Stimulated activated CD4-positive, alpha-beta T cell treated with anti-CD3 and anti-CD28 coated beads, Interleukin-1b, Interleukin-23, amount 100 ng/mL, for 1 hour (primary cell): ENCODE data around the gene RHOD.
A peak's percentile ranks its signal among the peaks of the same experiment; 100 is the strongest.

ENCODE experiments used
- DNase-seq, 2 donors: peaks; one replicate each; pipeline ENCODE4 v3.0.0-alpha.2; 2020; ENCODE audit warnings: low read depth in 2 of 2

Gene RHOD, protein sequence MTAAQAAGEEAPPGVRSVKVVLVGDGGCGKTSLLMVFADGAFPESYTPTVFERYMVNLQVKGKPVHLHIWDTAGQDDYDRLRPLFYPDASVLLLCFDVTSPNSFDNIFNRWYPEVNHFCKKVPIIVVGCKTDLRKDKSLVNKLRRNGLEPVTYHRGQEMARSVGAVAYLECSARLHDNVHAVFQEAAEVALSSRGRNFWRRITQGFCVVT

DNA sequence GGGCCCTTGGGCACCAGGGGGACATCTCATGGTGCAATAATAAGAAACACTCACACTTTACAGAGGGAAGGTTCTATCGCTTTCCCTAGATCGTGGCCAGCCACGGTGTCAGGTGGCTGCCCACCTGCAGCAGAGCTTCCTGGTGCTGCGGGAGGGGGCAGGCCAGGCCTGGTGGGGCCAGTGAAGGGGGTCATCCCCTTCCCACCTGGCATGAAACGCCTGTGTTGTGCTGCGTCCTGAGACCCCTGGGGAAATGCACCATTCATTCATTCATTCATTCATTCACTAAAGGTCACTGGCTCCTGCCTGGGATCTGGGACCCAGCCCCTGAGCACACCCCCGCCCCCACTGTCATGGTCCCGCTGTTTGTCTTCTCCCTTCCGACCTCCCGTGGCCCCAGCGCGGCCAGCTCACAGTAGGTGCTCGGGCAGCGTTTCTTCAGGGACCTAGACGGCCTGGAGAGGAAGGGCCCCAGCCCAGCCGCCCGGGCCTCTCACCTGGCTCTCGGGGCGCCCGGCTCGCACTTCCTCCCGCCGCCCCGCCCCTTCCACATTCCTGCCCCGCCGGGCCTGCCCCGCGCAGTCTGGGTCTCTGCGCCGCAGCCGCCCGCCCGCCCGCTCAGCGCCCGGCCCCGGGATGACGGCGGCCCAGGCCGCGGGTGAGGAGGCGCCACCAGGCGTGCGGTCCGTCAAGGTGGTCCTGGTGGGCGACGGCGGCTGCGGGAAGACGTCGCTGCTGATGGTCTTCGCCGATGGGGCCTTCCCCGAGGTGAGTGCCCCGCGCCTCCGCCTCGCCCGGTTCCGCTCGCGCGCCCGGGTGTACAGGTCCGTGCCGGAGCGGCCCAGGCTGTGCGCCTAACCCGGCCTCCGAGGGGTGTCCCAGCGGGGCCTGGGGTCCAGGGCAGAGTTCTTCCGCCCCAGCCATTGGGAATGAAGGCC is at the start of gene RHOD:
RHOD (plus strand) TSS at position 581 of the 938 bp plus-strand sequence; CDS start at position 637, 56 bp downstream.
- peak in 1 of 2 donors; percentile 8 for DNase-seq

DNA sequence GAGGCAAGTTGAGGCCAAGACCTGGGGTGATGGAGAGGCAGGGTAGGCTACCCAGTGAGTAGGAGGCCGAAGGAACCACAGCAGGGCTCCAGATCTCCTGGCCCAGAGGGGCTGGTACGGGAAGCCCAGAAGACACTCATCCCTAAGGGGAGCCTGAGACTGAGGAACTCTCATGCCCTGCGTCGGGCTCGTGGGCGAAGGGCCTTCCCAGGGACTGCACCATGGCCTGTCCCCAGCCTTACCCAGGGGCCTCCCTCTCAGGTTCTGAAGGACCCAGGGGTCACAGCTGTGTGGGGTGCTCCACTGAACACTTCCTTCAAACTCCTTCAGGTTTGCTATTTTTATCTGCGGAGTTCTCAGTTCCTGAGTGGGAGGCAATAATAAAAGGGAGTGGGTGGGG is 49.5 kb upstream of the RHOD start:
- no peak for DNase-seq

DNA sequence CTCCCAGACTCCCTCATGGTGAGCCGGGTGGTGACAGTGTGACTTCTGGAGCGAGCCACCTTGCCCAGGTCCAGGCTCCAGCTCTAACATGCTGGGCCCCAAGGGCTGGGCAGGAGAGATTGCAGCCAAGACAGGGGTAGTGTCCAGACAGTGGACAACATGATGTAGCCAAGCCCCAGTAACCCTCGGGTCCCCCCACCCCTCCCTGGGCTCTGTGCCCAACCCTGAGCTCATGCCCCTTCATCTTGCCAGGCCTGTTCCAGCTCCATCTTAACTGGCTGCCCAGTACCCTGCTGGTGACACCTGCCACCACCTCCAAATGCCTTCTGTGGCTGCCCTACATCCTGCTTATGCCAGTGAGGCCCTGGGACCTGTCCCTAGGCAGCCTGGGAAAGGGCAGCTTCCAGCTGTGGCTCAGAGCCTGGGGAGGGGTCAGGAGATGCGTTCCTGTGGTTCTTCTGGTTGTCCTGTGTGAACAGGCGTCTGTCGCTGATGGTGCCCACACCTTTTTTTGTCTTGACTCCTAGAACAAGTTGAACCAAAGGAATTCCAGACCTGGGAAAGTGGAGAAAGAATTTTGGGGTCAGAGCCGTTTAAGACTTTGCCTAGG is 46.2 kb upstream of the RHOD start:
- no peak for DNase-seq

DNA sequence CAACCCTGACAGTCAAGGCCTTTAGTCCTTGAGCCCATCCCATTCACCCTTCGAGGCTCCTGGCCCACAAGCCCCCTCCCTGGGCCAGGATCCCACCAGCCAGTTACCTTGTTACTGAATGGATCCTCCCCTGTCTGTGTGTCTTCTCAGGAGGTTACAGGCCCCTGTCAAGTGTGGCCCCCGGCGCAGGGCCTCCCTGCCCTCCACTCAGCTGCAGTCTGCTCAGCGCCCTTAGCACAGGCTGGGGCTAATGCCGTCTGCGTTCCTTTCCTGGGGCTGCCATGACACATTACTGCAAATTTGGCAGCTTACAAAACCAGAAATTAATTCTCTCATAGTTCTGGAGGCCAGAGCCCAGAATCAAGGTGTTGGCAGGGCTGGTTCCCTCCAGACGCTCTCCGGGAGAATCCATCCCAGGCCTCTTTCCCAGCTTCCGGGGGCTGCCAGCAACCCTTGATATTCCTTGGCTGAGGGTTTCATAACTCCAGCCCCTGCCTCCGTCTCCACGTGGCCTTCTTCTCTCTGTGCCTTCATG is 43.1 kb upstream of the RHOD start:
- DNase-seq = no peak

DNA sequence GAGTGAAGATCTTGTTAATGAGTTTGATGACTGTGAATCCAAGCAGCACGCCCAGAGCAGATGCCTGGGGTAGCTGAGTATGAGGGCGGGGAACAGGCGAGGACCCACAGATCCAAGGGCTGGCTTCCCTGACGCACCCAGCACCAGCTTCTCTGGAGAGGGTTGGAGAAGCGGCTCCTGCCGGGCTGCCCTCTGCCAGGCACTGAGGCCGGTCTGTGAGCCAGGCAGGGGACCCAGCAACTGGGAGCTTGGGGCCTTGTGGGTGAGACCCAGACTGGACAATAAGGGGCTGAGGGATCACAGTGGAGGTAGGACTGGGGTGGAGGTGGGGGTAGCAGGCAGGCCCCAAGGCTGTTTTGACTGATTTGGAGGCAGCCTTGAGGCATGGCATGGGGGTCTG is 42.3 kb upstream of the RHOD start:
- DNase-seq = no peak

DNA sequence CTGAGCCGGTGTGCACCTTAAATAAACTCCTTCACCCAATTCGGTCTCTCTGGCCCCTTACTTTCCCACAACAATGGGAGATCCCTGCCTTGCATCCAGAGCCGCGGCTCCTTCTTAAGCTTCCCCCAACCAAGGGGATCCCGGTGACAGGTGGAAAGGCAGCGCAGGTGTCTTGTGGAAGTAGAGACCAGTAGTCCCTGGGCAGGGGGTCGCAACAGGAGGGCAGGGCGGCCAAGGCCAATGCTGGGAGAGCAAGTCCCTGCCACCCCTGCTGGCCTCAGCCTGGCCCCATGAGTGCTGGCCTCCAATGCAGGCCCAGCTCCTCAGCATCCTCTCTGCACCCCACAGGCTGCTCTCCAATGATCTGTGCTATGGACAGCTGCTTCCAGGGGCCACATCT is 41.6 kb upstream of the RHOD start:
- no peak for DNase-seq

DNA sequence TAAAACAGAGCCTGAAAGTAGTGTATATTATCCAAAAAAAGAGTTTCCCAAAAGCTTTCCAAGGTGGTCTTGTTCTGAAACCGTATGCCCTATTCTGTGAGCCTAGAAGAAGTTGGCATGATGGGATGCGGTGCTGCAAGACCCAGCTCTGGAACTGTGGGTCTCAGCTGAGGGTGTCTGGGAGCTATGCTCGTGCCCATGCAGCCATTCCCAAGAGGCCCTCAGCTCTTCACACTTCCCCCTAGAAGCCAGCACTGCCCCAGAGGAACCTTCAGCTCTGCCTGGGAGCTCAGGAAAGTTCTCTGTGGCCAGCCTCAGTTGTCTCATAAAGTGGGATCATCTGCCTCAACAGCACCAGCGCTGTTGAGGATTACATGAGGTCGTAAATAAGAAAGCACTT is 40.1 kb upstream of the RHOD start:
- no peak for DNase-seq

DNA sequence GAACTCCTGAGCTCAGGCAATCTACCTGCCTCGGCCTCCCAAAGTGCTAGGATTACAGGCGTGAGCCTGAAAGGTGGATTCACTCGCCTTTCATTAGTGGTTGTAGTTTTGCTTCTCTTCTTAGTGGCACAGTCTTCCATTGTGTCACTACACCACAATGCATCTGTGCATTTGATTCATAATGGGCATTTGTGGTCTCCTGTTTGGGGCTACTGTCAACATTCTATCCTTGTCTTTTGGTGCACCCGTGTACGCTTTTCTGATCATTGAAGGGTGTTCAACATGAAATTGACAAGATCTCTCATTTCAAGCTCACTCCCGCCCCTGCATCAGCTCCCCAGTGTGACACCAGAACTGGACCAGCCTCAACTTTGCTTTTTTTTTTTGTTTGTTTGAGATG is 35.7 kb upstream of the RHOD start:
- DNase-seq = no peak

DNA sequence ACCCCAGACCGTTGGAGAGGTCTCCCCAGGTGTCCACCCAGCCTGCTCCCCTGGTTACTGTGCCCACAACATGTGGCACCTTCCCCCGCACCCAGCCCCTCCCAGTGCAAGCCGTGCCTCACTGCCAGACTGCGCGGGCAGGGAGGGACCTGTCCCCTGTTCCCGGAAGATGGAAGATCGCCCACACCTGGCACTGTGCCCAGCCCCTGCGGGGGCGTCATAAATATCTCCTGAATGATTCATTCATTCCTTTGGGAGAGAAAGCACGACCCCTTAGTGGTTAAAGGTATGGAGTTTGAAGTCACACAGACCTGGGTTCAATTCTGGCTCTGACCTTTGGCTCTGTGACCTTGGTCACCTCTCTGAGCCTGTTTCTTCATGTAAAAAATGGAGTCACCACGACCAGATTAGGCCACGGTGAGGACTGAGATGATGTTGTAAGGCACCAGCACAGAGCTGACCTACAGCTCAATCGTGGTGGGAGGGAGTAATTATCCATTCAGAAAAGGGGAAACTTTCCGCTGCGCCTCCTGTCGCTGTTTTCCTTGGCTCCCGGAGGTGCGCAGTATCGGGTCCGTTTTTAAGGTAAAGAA is 34.2 kb upstream of the RHOD start:
- DNase-seq = no peak

DNA sequence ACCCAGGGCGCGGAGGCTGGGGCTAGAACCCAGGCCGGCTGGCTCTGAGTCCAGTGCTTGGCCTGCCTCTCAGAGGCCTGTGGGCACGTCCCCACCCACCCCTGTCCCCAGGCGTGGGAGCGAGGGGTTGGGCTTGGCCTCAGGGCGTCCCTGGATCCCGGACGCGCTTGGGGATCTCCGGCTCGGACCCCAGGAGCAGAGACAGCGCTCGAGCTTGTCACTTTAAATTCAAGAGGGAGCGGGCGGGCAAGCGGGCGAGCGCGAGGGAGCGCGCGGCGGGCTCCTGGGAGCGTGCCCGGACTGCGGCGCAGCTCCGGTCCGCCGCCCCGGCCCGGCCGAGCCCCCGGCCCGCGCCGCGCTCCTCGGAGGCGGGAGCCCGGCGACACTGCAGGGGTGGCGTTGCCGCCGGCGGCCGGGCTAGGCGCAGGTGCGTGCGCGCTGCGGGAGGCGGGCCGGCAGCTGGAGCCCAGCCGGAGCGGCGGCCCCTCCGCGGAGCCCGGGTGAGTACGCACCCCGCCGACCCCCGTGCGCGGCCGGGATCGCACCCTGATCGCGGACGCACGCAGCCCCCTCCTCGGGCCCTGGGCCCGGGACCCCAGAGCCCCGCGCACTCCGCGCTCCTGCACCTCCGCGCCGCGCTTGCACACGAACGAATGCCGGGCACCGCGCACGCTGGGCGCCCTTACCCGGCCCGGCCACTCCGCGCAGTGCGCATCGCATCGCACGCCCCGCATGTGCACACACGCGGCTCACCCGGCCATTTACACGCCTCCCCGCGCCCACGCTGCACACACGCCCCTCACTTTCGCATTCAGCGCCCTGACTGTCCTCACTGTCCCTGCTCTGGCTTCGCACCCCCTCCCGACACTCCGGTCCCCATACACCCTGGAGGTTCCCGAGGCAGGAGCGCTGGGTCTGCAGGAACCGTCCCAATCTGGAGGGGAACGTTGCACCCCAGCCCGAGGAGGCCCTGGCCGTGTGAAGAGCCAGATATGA is 33.4 kb upstream of the RHOD start, which contains the start of gene SYT12:
SYT12 (plus strand) TSS at position 174 of the 996 bp plus-strand sequence. CDS start 7,011 bp downstream, outside the sequence.
- no peak for DNase-seq

DNA sequence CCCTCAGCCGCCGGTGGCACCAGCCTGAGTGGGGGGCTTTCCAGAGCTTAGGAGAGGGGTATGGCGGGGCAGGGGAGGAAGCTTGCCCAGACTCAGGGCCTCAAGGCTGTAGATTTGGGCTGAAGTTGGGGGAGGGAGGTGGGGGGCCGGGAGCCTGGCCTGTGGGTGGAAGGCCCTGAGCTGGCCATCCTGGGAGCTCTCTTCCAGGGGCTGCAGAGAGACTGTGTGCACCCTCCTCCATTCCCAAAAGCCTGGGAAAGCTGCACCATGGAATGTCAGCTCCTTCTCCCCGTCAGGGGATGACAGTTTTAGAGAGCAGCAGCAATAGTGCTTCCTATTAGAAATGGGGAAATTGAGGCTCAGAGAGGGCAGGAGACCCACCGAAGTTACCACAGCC is 32.7 kb upstream of the RHOD start:
- DNase-seq = no peak

DNA sequence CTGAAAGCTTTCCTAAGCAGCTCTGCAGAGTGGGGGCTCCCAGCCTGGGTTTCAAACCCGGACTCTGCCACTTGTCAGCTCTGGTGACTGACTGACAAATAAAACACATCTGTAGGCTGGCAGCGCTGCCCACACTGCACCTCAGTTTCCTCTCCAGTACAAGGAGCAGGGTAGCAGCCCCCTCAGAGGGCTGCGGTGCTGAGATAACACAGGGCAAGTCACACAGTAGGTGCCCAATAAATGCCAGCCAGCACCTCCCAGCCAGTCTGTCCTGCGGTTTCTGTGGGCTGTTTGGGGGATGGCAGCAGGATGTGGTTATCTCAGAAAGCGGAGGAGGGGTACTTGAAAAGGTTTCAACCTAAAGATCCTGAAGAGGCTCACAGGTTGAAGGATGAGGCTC is 32.2 kb upstream of the RHOD start:
- DNase-seq = peak in 1 of 2 donors; percentile 12

DNA sequence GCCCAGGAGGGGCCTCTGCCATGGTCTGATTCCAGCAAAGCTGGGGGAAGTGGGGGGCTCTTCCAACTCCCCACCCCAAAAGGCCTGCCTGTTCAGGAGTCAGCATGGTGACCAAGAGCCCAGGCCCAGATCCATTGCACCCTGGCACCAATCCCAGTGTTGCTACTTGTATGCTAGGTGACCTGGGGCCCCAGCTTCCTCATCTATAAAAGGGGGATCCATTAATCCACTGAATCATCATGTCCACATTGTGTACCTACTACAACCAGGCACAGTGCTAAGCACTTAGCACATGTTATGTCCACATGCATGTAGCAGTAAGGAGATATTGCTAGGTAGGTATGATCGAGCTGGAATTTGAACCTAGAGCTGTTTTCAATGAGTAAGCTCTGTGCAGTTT is 31.7 kb upstream of the RHOD start:
- DNase-seq = no peak

DNA sequence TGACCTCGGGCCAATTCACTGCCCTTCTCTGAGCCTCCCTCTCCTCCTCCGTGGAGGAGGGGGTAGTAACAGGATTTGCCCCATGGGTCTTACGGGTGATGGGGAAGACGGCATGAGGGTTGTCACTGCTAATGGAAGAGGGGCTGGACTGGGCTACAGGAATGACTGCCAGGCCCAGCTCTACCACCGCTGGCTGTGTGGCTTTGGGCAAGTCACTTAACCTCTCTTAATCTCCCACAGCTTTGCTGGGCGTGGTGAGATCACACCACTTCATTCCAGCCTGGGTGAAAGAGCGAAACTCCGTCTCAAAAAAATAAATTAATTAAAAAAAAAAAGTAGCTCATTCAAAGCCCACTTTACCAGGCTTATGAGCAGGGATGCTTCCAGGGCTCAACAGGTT is 30.9 kb upstream of the RHOD start:
- DNase-seq = no peak

DNA sequence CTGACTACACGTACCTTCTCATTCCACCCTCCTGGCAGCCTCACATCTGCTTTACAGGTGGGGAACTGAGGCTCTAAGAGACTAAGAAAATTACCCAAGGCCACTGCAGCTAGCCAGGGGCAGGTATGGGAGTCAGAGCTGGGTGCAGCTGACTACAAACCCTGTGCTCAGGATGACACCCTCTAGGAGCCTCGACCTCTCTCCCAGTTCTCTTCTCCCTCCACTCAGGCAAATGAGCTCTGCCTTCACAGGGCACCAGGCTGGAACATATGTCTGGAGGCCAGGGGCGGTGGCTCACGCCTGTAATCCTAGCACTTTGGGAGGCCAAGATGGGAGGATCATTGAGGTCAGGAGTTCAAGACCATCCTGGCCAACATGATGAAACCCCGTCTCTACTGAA is 29.7 kb upstream of the RHOD start:
- DNase-seq = no peak

DNA sequence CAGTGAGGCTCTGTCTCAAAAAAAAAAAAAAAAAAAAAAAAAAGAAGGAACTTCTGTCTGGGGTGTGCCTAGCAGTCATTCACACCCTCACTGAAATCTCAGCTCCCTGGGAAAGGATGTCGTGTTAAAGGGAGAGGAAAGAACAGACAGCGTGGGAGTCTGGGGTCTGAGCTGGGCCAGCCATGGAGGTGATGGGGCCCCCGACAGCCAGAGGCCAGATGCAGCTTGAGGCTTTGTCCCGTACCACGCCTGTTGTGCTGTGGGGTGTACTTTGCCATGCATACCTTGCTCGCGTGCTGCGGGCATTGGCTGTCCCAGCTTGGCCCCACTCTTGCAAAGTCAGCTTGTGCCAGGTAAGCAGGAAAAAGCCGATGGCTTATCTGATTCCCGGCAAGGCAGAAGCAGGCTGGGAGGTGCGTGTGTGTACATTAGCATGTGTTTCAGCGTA is 29.1 kb upstream of the RHOD start:
- no peak for DNase-seq

DNA sequence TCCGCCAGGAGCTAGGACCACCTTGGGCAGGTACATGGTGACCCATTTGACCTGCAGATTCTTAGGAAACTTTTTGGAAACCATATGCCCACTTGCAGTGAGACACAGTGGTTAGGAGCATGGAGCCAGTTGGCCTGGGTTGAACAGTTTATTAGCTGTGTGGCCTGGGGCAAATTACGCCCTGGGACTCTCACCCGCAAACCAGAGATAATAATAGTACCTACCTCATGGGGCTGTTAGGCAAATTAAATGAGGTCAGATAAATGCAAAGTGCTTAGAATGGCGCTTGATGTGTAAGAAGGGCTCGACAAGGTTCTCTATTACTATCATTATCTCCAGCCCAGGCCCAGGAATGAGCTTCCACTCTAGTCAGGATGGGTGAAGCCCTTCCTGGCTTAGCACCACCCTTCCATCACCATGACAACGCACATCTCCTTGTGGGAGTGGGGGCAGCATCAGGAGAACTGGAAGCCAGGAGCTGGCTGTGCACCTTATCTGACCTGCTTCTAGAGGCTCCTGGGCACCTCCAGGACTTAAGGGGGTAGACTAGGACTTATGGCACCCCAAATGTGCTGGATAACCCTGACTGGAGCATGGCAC is 28.6 kb upstream of the RHOD start:
- no peak for DNase-seq

DNA sequence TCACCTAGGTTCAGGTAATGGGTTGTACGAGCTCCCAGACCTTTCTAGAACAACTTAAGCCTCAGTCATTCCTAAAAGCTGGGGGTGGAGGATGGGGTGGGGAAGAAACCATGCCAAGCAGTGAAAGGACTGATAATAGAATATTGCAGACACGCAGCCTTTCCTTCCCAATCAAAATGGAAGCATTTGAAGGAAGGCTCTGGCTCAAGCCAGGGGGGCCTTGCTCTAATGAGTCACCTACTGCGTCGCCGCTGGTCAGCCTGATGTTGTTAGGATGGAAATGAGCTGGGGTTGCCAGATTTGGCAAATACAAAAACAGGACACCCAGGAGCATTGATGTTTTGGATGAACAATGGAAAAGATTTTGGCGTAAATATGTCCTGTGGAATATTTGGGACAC is 27.5 kb upstream of the RHOD start:
- no peak for DNase-seq

DNA sequence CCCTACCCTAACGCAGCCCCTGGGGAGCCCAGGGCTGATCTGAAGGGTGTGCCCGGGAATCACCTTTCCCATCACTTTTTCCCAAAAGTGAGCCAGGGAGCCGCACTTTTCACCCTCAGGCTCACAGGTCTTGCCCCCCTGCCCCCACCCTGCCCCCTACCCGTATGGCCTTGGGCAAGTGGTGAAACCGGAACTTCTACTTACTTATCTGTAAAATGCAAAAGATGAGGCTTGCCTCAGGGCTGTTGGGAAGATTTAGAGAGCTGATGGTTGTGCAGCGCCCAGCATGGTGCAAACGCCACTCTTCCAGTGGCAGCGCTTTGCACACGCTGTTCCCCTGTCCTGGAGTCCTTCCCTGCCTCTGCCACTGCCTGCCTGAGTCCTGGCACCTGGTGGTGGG is 25.7 kb upstream of the RHOD start:
- no peak for DNase-seq
